SK-N-SH treated with all-trans-retinoic acid at 6 μM for 48 hours (cell line): Measurements from ENCODE around the gene LSAMP.

ENCODE experiments used
- ATAC-seq: fragments of 200-7000 bp; cut with Tn5 transposase; 3 replicates; pipeline ENCODE4 v1.9.1; 2020; ENCODE audit warnings: mild to moderate bottlenecking, moderate library complexity
- ARNTL ChIP-seq: fragments of 450-650 bp; formaldehyde crosslinking; IDR thresholded peaks from 2 replicates; pipeline ENCODE4 v1.5.0; 2020; ENCODE audit warnings: low read depth, mild to moderate bottlenecking, moderate library complexity, borderline replicate concordance
- BACH2 ChIP-seq: fragments of 250-450 bp; sonication (Bioruptor Pico); IDR thresholded peaks from 2 replicates; pipeline ENCODE4 v1.9.0; 2021; ENCODE audit warnings: mild to moderate bottlenecking, borderline replicate concordance
- CSDC2 ChIP-seq: fragments of 250-450 bp; sonication (Bioruptor Pico); IDR thresholded peaks from 2 replicates; pipeline ENCODE4 v1.5.0; 2020; ENCODE audit warnings: mild to moderate bottlenecking, moderate library complexity
- GLIS3 ChIP-seq: fragments of 250-450 bp; sonication (Bioruptor Pico); IDR thresholded peaks from 2 replicates; pipeline ENCODE4 v1.5.0; 2020; ENCODE audit warnings: mild to moderate bottlenecking, moderate library complexity
- ISL1 ChIP-seq: fragments of 250-450 bp; sonication (Bioruptor Pico); IDR thresholded peaks from 2 replicates; pipeline ENCODE4 v2.1.2; 2022; ENCODE audit warnings: mild to moderate bottlenecking, moderate library complexity
- OSR1 ChIP-seq: fragments of 250-450 bp; sonication (Bioruptor Pico); IDR thresholded peaks from 2 replicates; pipeline ENCODE4 v1.8.0; 2022; ENCODE audit warnings: moderate library complexity, mild to moderate bottlenecking, inconsistent platforms
- POU6F1 ChIP-seq: fragments of 250-450 bp; sonication (Bioruptor Pico); IDR thresholded peaks from 2 replicates; pipeline ENCODE4 v1.8.0; 2021; ENCODE audit warnings: low read depth, mild to moderate bottlenecking, moderate library complexity, borderline replicate concordance
- PPARA ChIP-seq: fragments of 250-450 bp; sonication (Bioruptor Pico); IDR thresholded peaks from 2 replicates; pipeline ENCODE4 v1.5.0; 2020; ENCODE audit warnings: mild to moderate bottlenecking, borderline replicate concordance
- RARB ChIP-seq: fragments of 250-450 bp; sonication (Bioruptor Pico); IDR thresholded peaks from 2 replicates; pipeline ENCODE4 v1.8.0; 2021; ENCODE audit warnings: mild to moderate bottlenecking, moderate library complexity
- SNAI2 ChIP-seq: fragments of 250-450 bp; sonication (Bioruptor Pico); IDR thresholded peaks from 2 replicates; pipeline ENCODE4 v1.5.0; 2020; ENCODE audit warnings: mild to moderate bottlenecking, moderate library complexity
- TCF4 ChIP-seq: fragments of 250-450 bp; sonication (Bioruptor Pico); IDR thresholded peaks from 2 replicates; pipeline ENCODE4 v1.8.0; 2021; ENCODE audit warnings: mild to moderate bottlenecking, moderate library complexity, borderline replicate concordance
- TOX ChIP-seq: fragments of 250-450 bp; sonication (Bioruptor Pico); IDR thresholded peaks from 2 replicates; pipeline ENCODE4 v1.8.0; 2021; ENCODE audit warnings: mild to moderate bottlenecking, moderate library complexity, borderline replicate concordance
- ZC3H10 ChIP-seq: fragments of 250-450 bp; sonication (Bioruptor Pico); IDR thresholded peaks from 2 replicates; pipeline ENCODE4 v1.5.1; 2021; ENCODE audit warnings: mild to moderate bottlenecking, moderate library complexity
- ZFP3 ChIP-seq: fragments of 250-450 bp; sonication (Bioruptor Pico); IDR thresholded peaks from 2 replicates; pipeline ENCODE4 v1.5.0; 2020; ENCODE audit warnings: mild to moderate bottlenecking, moderate library complexity
- ZFP30 ChIP-seq: fragments of 450-650 bp; formaldehyde crosslinking; IDR thresholded peaks from 2 replicates; pipeline ENCODE4 v1.5.0; 2022; ENCODE audit warnings: mild to moderate bottlenecking, moderate library complexity
- ZNF565 ChIP-seq: fragments of 450-650 bp; formaldehyde crosslinking; conservative IDR thresholded peaks from 2 replicates; pipeline ENCODE4 v1.5.0; 2020; ENCODE audit warnings: low read depth, mild to moderate bottlenecking, moderate library complexity
- ZNF70 ChIP-seq: fragments of 450-650 bp; formaldehyde crosslinking; IDR thresholded peaks from 2 replicates; pipeline ENCODE4 v1.5.0; 2020; ENCODE audit warnings: mild to moderate bottlenecking, moderate library complexity
- ZNF8 ChIP-seq: fragments of 450-650 bp; formaldehyde crosslinking; IDR thresholded peaks from 2 replicates; pipeline ENCODE4 v1.5.0; 2020; ENCODE audit warnings: mild to moderate bottlenecking, moderate library complexity
- TF ChIP-seq, protein P1 (sequence below): fragments of 250-450 bp; sonication (Bioruptor Pico); IDR thresholded peaks from 2 replicates; pipeline ENCODE4 v1.8.0; 2020; ENCODE audit warnings: mild to moderate bottlenecking, moderate library complexity, borderline replicate concordance
- TF ChIP-seq, protein P2 (sequence below): fragments of 250-450 bp; sonication (Bioruptor Pico); IDR thresholded peaks from 2 replicates; pipeline ENCODE4 v1.5.0; 2020; ENCODE audit warnings: mild to moderate bottlenecking, moderate library complexity
- TF ChIP-seq, protein P3 (sequence below): fragments of 250-450 bp; sonication (Bioruptor Pico); IDR thresholded peaks from 2 replicates; pipeline ENCODE4 v1.5.1; 2020; ENCODE audit warnings: low read depth, mild to moderate bottlenecking, moderate library complexity

The LSAMP gene

DNA sequence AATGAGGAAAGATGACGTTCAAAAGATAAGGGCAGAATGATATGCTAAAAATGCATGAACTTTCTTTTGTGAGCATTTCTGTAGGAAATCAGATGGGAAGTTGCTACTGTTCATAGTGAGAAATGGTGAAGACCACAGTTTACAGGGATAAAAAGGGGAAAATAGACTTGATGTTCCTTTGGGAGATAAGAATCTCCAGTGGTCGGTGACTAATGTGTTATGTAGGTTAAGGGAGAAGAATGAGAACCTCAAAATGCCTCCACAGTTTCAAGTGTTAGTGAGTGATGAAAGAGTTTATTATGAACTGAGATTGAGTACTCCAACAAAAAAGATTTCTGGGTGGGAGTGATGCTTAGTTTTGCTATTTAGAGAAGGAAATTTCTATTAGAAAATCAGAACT, 247.2 kb downstream of the LSAMP start:
- TF ChIP-seq ZFP30 (CRISPR knock-in tag) (no peak), RARB (no peak), BACH2 (CRISPR knock-in tag) (no peak), ISL1 (CRISPR knock-in tag) (0 out of 2 replicates have a peak, but pooled peaks have one; percentile 18)
- ATAC-seq: peak; percentile 27; the same call in 1 of the 3 replicates

- no peak for TF ChIP-seq RARB
- TF ChIP-seq, protein P1, sequence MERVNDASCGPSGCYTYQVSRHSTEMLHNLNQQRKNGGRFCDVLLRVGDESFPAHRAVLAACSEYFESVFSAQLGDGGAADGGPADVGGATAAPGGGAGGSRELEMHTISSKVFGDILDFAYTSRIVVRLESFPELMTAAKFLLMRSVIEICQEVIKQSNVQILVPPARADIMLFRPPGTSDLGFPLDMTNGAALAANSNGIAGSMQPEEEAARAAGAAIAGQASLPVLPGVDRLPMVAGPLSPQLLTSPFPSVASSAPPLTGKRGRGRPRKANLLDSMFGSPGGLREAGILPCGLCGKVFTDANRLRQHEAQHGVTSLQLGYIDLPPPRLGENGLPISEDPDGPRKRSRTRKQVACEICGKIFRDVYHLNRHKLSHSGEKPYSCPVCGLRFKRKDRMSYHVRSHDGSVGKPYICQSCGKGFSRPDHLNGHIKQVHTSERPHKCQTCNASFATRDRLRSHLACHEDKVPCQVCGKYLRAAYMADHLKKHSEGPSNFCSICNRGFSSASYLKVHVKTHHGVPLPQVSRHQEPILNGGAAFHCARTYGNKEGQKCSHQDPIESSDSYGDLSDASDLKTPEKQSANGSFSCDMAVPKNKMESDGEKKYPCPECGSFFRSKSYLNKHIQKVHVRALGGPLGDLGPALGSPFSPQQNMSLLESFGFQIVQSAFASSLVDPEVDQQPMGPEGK (CRISPR knock-in tag): no peak
- no peak for TF ChIP-seq ARNTL (CRISPR knock-in tag)
- TF ChIP-seq SNAI2 (CRISPR knock-in tag): no peak
- TF ChIP-seq, protein P2, sequence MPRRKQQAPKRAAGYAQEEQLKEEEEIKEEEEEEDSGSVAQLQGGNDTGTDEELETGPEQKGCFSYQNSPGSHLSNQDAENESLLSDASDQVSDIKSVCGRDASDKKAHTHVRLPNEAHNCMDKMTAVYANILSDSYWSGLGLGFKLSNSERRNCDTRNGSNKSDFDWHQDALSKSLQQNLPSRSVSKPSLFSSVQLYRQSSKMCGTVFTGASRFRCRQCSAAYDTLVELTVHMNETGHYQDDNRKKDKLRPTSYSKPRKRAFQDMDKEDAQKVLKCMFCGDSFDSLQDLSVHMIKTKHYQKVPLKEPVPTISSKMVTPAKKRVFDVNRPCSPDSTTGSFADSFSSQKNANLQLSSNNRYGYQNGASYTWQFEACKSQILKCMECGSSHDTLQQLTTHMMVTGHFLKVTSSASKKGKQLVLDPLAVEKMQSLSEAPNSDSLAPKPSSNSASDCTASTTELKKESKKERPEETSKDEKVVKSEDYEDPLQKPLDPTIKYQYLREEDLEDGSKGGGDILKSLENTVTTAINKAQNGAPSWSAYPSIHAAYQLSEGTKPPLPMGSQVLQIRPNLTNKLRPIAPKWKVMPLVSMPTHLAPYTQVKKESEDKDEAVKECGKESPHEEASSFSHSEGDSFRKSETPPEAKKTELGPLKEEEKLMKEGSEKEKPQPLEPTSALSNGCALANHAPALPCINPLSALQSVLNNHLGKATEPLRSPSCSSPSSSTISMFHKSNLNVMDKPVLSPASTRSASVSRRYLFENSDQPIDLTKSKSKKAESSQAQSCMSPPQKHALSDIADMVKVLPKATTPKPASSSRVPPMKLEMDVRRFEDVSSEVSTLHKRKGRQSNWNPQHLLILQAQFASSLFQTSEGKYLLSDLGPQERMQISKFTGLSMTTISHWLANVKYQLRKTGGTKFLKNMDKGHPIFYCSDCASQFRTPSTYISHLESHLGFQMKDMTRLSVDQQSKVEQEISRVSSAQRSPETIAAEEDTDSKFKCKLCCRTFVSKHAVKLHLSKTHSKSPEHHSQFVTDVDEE (CRISPR knock-in tag): no peak
- no peak for TF ChIP-seq ZNF565 (CRISPR knock-in tag)
- no peak for TF ChIP-seq GLIS3 (CRISPR knock-in tag)
- TF ChIP-seq BACH2 (CRISPR knock-in tag): no peak
- TF ChIP-seq TOX (CRISPR knock-in tag): no peak
- TF ChIP-seq ZFP3 (CRISPR knock-in tag): no peak
- TF ChIP-seq CSDC2 (CRISPR knock-in tag): no peak
- no peak for TF ChIP-seq ZFP30 (CRISPR knock-in tag)
- no peak for TF ChIP-seq ISL1 (CRISPR knock-in tag)
- no peak for TF ChIP-seq OSR1
- no peak for TF ChIP-seq PPARA (CRISPR knock-in tag)
- no peak for TF ChIP-seq ZC3H10
- TF ChIP-seq, protein P3, sequence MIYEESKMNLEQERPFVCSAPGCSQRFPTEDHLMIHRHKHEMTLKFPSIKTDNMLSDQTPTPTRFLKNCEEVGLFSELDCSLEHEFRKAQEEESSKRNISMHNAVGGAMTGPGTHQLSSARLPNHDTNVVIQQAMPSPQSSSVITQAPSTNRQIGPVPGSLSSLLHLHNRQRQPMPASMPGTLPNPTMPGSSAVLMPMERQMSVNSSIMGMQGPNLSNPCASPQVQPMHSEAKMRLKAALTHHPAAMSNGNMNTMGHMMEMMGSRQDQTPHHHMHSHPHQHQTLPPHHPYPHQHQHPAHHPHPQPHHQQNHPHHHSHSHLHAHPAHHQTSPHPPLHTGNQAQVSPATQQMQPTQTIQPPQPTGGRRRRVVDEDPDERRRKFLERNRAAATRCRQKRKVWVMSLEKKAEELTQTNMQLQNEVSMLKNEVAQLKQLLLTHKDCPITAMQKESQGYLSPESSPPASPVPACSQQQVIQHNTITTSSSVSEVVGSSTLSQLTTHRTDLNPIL: no peak
- no peak for ATAC-seq
Measured at GRCh38 chr3:116192464-116192863, 252.8 kb downstream of the LSAMP start.

GRCh38 chr3:116191409-116191808, 253.9 kb downstream of the LSAMP start:
- TF ChIP-seq ISL1 (CRISPR knock-in tag) (no peak), ZFP3 (CRISPR knock-in tag) (no peak), CSDC2 (CRISPR knock-in tag) (no peak), ZC3H10 (no peak), ZNF8 (no peak), RARB (no peak), POU6F1 (CRISPR knock-in tag) (no peak), PPARA (CRISPR knock-in tag) (no peak), OSR1 (no peak), TCF4 (CRISPR knock-in tag) (no peak), ZNF70 (CRISPR knock-in tag) (no peak)
- TF ChIP-seq, protein P2 (CRISPR knock-in tag): no peak
- TF ChIP-seq, protein P3: no peak
- TF ChIP-seq, protein P1 (CRISPR knock-in tag): no peak
- no peak for ATAC-seq
